ENCODE results near the gene CDR2.
"Not testable (repeated sequence)": the region's sequence is repeated elsewhere in the genome, so short reads cannot be mapped to it uniquely, and the experiment has no call there.

The CDR2 gene

DNA sequence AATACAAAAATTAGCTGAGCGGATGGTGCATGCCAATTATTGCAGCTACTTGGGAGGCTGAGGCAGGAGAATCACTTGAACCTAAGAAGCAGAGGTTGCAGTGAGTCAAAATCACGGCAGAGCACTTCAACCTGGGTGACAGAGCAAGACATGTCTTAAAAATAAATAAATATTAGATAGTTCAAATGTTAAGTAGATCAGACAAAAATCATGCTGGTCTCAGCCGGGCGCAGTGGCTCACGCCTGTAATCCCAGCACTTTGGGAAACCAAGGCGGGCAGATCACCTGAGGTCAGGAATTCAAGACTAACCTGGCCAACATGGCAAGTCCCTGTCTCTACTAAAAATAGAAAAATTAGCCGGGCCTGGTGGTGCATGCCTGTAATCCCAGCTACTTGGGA is 73.0 kb downstream of the CDR2 start:
- DNase-seq: not testable (repeated sequence)

DNA sequence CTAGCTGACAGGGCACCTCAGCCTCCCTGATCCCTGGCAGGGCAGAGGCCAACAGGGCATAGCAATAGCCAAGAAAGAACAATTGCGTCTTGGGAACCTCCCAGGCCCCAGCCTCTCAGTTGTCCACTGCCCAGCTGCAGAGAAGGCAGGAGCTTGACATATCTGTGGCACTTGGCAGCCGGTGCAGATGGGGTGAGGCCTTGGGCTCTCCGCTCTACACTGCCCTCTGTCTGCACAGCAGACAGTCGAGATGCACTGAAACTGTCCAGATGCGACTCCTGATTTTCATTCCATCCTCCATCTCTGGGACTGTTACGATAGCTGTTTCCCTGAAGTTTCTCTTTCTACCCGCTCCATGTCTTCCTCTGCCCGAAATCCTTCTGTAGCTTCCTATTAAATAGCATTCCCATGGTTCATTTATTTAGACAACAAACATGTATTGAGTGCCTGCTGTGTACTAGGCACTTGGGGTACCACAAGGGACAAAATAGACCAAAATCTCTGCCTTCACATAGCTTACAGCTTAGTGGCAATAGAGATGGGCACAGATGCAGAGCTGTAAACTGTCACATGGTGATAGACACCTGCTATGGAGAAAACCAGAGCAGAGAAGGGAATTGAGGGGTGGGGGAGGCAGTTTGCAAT is 73.9 kb downstream of the CDR2 start:
- peak; percentile 49 for DNase-seq

DNA sequence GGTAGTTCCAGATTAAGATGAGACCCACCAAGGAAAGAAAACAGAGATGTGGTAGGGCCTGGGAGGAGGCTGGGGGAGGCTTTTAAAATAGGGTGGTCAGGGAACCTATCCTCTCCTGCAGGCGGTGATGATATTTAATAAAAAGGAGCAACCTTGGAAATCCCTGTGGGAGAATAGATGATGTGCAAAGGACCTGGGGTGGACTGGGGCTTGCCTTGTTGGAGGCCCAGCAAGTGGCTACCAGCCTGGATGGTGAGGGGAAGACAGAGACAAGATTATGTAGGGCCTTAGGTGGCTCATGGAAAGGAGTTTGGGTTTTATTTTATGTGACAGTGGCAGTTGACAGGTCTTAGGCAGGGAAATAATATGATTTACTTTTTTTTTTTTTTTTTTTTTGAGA is 75.4 kb downstream of the CDR2 start:
- DNase-seq: no peak

DNA sequence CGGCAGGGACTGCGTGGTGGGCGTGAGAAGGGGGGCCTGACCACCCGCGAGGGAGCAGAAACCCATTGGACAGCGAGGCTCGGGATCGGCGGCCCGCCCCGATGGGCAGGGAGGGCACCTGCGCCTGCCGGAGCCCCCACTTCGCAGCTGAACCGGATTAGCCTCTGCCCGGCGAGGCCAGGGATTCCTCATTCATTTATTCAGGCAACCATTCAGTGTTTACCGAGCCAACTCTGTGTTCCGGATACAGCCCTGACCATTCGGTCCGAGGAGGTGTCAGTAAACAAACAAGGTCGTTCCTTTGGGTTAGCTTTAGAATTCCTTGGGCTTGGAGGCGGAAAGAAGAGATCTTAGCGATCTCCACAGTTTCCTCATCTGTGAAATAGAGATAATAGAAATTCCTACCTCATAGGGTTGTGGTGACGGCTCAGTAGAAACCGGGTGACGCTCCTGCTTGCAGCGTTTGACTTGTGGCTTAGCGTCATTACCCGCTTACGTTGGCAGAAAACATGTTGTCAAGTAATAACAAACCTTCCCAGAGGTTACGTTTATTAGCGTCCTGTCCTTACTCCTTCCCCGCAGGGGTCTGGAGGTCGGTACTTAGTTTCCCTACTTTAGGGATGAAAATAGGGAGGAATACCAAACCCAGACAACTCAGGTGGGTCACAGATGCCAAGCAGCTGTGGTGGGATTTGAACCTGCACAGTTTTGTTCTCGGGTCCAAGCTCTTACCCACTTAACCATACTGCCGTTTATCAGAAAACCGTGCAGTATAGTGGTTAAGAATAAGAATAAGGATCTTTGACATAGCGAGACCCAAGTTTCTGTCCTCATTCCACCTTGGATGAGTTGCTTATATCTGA is 76.3 kb downstream of the CDR2 start:
- DNase-seq: peak; percentile 87

DNA sequence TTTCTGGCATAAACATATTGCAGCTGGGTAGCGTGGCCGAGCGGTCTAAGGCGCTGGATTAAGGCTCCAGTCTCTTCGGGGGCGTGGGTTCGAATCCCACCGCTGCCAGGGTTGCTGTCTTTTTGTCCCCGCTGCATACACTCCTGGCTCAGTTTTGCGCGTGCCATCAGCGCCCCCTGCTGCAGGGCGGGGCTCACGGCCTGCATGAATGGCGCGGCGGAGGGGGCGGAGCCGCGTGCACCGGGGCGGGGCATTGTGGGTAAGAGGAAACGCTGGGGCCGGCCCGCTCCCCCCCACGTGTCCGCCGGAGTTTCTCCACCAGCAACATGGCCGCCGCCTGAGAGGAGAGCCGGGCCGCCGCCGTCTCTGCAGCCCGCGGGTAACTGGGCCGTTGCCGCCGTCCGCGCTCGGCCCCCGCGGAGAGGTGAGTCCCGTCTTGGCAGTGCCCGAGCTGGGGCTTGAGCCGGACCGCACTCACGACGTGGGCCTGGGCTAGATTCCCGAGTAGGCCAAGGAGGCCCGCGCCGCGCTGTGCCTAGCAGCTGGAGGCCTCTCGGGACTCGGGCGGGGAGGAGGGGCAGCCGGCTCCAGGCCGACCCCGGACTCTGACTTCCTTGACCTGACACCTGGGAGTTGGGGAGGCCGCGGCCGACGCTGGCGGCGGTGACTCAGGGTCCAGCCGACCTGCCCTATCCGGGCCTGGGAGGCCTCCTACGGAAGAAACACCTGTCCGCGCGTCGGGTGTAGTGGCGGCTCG is 77.1 kb downstream of the CDR2 start, which contains the start of gene POLR3E:
POLR3E (plus strand) TSS at position 296 of the 757 bp plus-strand sequence. CDS start 5,560 bp downstream, outside the sequence.
- DNase-seq: peak; percentile 99

DNA sequence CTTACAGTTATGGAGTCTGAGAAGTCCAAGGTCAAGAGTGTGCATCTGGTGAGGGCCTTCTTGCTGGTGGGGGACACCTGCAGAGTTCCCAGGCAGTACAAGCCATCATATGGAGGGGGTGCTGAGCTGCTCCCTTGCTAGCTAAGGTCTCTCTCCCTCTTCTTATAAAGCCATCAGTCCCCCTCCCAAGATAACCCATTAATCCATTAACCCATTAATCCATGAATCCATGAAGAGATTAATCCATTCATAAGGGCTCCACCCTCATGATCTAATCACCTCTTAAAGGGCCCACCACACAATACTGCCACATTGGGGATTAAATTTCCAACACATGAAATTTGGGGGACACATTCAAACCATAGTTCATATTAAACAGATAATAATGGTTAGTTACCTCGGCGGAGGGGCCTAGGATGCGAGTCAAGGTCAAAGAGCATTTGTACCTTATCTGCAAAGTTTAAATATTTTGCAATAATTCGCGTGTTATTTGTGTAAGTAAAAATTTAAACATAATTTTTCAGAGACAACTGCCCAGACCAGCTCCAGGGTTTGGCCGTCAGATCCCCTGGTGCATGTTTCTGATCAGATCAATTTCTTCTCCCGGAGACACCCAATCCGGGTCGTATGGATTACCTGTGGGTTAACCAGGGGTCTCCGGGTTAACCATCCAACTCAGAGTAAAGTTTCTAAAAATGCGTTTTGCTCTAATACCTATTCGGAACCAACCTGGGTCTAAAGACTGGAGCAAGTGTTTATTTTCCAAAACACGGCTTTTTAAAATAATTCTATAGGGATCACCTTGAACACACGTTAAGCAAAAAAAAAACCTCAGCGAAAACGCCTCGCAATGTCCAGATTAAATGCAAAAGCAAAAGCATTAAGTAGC is 78.0 kb downstream of the CDR2 start:
- peak; percentile 10 for DNase-seq
